Pancreas (tissue), 10 donors: Measurements from ENCODE around the gene LEF1. TPM values are rescaled to one million over a fixed set of nuclear protein-coding genes. Genes with fewer than 3 reads are reported as not detected.

ENCODE experiments used
- ATAC-seq, 4 donors: fragments of 200-7000 bp; cut with Tn5 transposase; one replicate each; pipeline versions ENCODE4 v1.8.0 to v1.9.1; 2020; ENCODE audit warnings: mild to moderate bottlenecking in 4 of 4, moderate library complexity in 4 of 4
- DNase-seq, 6 donors: peaks; one replicate each; pipeline ENCODE4 v3.0.0-alpha.2; 2020
- FAIRE-seq: peaks from 2 replicates; lab custom pipeline; 2012; peaks lifted over from hg19 to GRCh38; lab: Jason Lieb, UNC
- H3K27ac ChIP-seq, 4 donors: fragments of 200-600 bp; sonication (generic); 1 replicate in 3 of 4; 2 replicates in 1 of 4; pipeline versions ENCODE4 v1.5.0 to v1.8.0; 2020
- H3K27me3 ChIP-seq, 4 donors: fragments of 200-600 bp; one replicate each; pipeline ENCODE4 v1.8.0; 2021
- H3K36me3 ChIP-seq, 3 donors: fragments of 200-600 bp; sonication (generic) in 1 of 3; one replicate each; pipeline versions ENCODE4 v1.5.0 to v1.8.0; 2020 to 2021
- H3K4me1 ChIP-seq, 3 donors: fragments of 200-600 bp; one replicate each; pipeline ENCODE4 v1.8.0; 2021
- H3K4me3 ChIP-seq, 4 donors: fragments of 200-600 bp; sonication (generic) in 2 of 4; one replicate each; pipeline versions ENCODE4 v1.5.0 to v1.8.0; 2020 to 2021
- H3K9me3 ChIP-seq, 4 donors: fragments of 200-600 bp; one replicate each; pipeline ENCODE4 v1.8.0; 2021
- WGBS, 2 donors: extraction: QIAGEN DNeasy Blood & Tissue Kit; methylation state at CpG; one replicate each; pipeline ENCODE4 v1.1.7; 2013; 5-methylcytosine and 5-hydroxymethylcytosine counted together
- intact Hi-C, 3 donors: fragments of 100-400 bp; cut with DNase I; formaldehyde crosslinking; loops; one replicate each; pipeline versions ENCODE4 v1.11.1 to v1.14.2; 2022
- polyA plus RNA-seq, 2 donors: library from polyadenylated mRNA; stranded (reverse); fragments of 200-250 nt; gene quantifications; one replicate each; pipeline ENCODE4 v1.2.3, GENCODE V29; 2013
- total RNA-seq, 6 donors: library from RNA; stranded (reverse); fragmentation: NEBNext Ultra II Directional in 4 of 6; extraction: Animal tissue kit (Norgen Biotek cat#: 25700) in 4 of 6; gene quantifications; one replicate each; pipeline versions ENCODE4 v1.2.1 to v1.2.4, GENCODE V29; 2021 to 2023
- TF ChIP-seq, protein P1 (sequence below), 4 donors: fragments of 200-600 bp; sonication (generic) in 3 of 4; IDR thresholded peaks; one replicate each; pipeline versions ENCODE4 v1.5.0 to v1.8.0; 2021; ENCODE audit warnings: antibody characterized with exemption in 4 of 4
- donor health status: healthy with polysubstance abuse.
- donor health status: DM: no; HTN: no; CAD: no; lungs with moderate emphysema.
- donor health status: DM: no; HTN: no; CAD: no.
- donor health status: control.
- donor health status: control.
- donor health status: Bipolar disorder and iron deficiency.
- donor health status: DM: yes; HTN: yes; CAD: no.
- donor health status: DM: no; HTN: no; CAD: no.
- donor health status: DM: no; HTN: no; CAD: no.
- donor health status: DM: yes; HTN: yes; CAD: no.

Gene LEF1
- total and polyA plus RNA-seq, 8 donors, result 0.28 to 3.5 (median 0.86) TPM

DNA sequence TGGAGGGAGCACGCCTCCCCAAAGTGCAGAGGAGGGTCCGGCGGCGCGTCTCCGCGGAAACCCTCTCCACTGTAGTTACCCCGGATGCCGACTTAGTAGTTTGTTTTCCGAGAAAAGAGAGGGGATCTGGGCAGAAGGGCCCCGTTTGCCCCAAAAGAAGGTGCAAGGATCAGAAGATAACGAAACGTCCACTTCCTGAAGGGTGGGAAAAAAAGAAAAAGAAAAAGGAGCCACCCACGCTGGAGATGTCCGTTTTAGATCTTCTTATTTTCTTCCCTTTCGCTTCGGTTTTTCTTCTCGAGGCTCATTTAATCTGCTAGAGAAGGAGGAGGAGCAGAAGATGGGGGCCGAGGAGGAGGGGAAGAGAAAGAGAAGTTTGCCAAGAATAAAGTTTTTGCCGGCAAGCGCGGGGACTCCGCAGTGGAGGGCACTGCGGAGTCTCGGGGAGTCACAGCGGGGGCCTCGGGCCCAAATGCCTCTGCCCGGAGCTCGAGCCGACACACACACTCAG lies 517 bp downstream of the LEF1 start:
- intact Hi-C loops, result no loop called here
- 0 to 1% methylated on average over 30 of the region's 30 CpGs for WGBS, 2 donors
- peak overlapping the region; percentile 27 to 58 (median 38) for H3K4me3 ChIP-seq
- ATAC-seq (no peak), DNase-seq (no peak), FAIRE-seq (no peak)
- peaks cover 6 to 39% (median 21%) of the 10 kb centered on the region in 4 donors for H3K27me3 ChIP-seq
- TF ChIP-seq, protein P1, sequence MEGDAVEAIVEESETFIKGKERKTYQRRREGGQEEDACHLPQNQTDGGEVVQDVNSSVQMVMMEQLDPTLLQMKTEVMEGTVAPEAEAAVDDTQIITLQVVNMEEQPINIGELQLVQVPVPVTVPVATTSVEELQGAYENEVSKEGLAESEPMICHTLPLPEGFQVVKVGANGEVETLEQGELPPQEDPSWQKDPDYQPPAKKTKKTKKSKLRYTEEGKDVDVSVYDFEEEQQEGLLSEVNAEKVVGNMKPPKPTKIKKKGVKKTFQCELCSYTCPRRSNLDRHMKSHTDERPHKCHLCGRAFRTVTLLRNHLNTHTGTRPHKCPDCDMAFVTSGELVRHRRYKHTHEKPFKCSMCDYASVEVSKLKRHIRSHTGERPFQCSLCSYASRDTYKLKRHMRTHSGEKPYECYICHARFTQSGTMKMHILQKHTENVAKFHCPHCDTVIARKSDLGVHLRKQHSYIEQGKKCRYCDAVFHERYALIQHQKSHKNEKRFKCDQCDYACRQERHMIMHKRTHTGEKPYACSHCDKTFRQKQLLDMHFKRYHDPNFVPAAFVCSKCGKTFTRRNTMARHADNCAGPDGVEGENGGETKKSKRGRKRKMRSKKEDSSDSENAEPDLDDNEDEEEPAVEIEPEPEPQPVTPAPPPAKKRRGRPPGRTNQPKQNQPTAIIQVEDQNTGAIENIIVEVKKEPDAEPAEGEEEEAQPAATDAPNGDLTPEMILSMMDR (IDR thresholded peaks at IDR 0.05), result no peak
- H3K27ac ChIP-seq, result no peak overlapping the region
- H3K4me1 ChIP-seq, result peaks cover 0 to 5% (median 0%) of the 10 kb centered on the region in 3 donors
- no peaks in the 10 kb centered on the region for H3K36me3 ChIP-seq
- H3K9me3 ChIP-seq, result no peaks in the 10 kb centered on the region

DNA sequence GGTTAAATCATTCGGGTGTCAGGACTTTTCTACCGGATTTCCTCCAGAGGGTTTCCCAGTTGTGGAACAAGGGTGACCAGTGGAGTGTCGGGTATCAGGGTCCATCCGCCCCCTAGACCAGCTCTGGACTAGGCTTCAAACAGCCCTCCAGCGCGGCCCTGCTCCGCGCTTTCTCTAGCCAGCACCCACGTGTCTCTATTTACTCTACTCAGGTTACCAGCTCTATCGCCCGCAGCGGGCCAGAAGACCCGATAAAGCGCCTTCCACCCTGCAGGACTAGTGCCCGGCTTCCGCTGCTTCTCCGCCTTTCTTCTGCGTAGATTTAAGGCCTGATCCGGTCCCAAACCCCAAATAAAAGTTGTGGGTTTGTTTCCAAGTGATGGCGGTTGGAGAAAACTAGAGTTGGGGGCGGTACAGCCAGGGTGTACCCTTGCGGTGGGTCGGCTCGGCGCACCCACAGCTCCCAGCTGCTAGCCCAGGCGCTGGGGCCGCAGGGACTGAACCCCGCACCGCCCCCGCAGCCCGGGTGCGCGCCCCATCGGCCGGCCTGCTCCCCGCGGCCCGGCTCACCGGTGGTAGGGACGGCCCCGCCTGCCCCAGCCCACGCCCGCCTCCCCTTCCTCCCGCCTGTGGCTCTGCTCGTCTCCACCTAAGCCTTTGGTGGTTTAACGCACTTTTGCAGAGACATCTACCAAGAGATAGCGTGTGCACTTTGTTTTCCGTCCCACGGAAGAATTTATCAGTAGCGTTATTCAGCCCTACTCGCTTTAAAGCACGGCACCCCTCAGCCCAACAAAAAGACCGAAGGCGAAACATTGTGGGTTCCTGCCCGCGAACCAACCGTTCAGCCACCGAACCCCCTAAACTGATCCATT lies 2.1 kb downstream of the LEF1 start:
- ATAC-seq (peak; percentile 57 to 75 (median 70)), FAIRE-seq (no peak), DNase-seq (peak in 4 of 6 donors; percentile 25 to 74 (median 49))
- TF ChIP-seq, protein P1 (IDR thresholded peaks at IDR 0.05), result no peak
- no peaks in the 10 kb centered on the region for H3K36me3 ChIP-seq
- H3K4me1 ChIP-seq, result peaks cover 0 to 5% (median 0%) of the 10 kb centered on the region in 3 donors
- 3% methylated on average over 58 of the region's 58 CpGs for WGBS, 2 donors
- H3K27me3 ChIP-seq, result peaks cover 6 to 51% (median 25%) of the 10 kb centered on the region in 4 donors
- intact Hi-C loops, result no loop called here
- H3K9me3 ChIP-seq, result no peaks in the 10 kb centered on the region
- H3K27ac ChIP-seq, result no peak overlapping the region
- H3K4me3 ChIP-seq, result peak overlapping the region in 2 of 4 donors; percentile 11 to 58

DNA sequence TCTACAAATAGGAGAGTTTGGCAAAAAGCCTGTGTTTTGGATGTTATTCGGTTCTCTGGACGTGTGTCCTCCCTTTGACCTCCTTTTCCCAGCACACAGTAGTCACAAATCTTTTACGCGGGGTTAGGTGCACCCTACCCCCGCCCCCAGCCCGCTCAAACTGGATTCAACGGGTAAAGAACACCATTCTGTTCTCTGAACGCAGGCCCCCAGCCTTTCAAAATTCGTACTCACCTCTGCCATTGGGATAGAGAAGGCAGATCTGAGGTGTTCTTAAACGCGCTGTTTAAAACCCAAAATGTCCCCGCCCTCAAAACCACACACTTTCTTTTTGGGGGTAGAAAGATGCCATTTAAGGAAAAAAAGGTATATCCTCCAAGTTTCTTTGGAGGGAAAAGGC lies 2.7 kb downstream of the LEF1 start:
- Histone ChIP-seq H3K27me3 (peaks cover 6 to 56% (median 26%) of the 10 kb centered on the region in 4 donors), H3K27ac (no peak overlapping the region), H3K9me3 (no peaks in the 10 kb centered on the region), H3K4me1 (peaks cover 0 to 5% (median 0%) of the 10 kb centered on the region in 3 donors), H3K36me3 (no peaks in the 10 kb centered on the region), H3K4me3 (peak overlapping the region in 1 of 4 donors; percentile 58)
- FAIRE-seq (no peak), DNase-seq (no peak), ATAC-seq (no peak)
- TF ChIP-seq, protein P1 (IDR thresholded peaks at IDR 0.05), result no peak
- 40% methylated on average over 12 of the region's 12 CpGs for WGBS, 2 donors
- intact Hi-C loops, result no loop called here

DNA sequence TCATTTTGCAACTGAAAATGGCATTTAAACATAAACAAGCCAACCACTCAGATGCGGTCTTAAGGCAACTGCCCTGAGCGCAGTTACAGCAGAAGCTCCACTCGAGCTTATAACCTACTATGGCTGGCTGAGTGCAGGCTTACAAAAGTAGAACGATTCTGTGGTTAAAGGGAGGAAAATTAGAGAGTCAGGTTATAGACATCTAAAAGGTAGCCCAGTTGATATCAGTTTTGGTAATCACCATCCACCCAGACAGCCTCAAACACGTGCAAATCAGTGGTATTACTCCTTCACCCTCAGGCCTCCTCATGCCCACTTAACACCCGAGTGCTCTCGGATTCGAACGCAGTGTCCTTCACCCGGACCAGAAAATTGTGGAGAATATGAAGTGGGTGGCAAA lies 3.1 kb downstream of the LEF1 start:
- WGBS, 2 donors, result 66 to 69% methylated on average over 10 of the region's 10 CpGs
- intact Hi-C loops, result no loop called here
- FAIRE-seq (no peak), ATAC-seq (no peak), DNase-seq (no peak)
- TF ChIP-seq, protein P1 (IDR thresholded peaks at IDR 0.05), result no peak
- peaks cover 0 to 5% (median 0%) of the 10 kb centered on the region in 3 donors for H3K4me1 ChIP-seq
- no peak overlapping the region for H3K4me3 ChIP-seq
- no peaks in the 10 kb centered on the region for H3K9me3 ChIP-seq
- no peak overlapping the region for H3K27ac ChIP-seq
- peaks cover 8 to 57% (median 26%) of the 10 kb centered on the region in 4 donors for H3K27me3 ChIP-seq
- H3K36me3 ChIP-seq, result no peaks in the 10 kb centered on the region
